Mesenchymal stem cell (in vitro differentiated cells and primary cell): Measurements from ENCODE around the gene LACRT.

Source experiments
- DNase-seq: peaks from one replicate; pipeline ENCODE4 v3.0.0-alpha.2; 2013
- H2AFZ ChIP-seq: one replicate; pipeline ENCODE4 v1.6.1; 2013; ENCODE audit warnings: low read depth, mild to moderate bottlenecking, control low read depth, inconsistent platforms, low read length, moderate library complexity
- H2AK5ac ChIP-seq: 2 replicates; pipeline ENCODE4 v1.6.1; 2013; ENCODE audit warnings: low read length, moderate library complexity, mild to moderate bottlenecking, inconsistent platforms; ENCODE audit not compliant: severe bottlenecking
- H2BK120ac ChIP-seq: one replicate; pipeline ENCODE4 v1.6.1; 2013; ENCODE audit warnings: low read depth, mild to moderate bottlenecking, inconsistent platforms, low read length, moderate library complexity
- H2BK12ac ChIP-seq, 2 experiments: one replicate each; pipeline ENCODE4 v1.6.1; 2013; ENCODE audit warnings: inconsistent platforms in 2 of 2, low read length in 2 of 2, mild to moderate bottlenecking in 2 of 2, moderate library complexity in 2 of 2, control low read depth in 1 of 2
- H2BK15ac ChIP-seq: one replicate; pipeline ENCODE4 v1.6.1; 2013; ENCODE audit warnings: mild to moderate bottlenecking, low read depth, inconsistent platforms; ENCODE audit not compliant: poor library complexity, severe bottlenecking
- H2BK5ac ChIP-seq: 2 replicates; pipeline ENCODE4 v1.6.1; 2013; ENCODE audit warnings: low read depth, mild to moderate bottlenecking, low read length, control low read depth, inconsistent platforms; ENCODE audit not compliant: poor library complexity, severe bottlenecking
- H3K14ac ChIP-seq, 2 experiments: one replicate each; pipeline ENCODE4 v1.6.1; 2013; ENCODE audit warnings: inconsistent platforms in 2 of 2, low read length in 2 of 2, control low read depth in 1 of 2, mild to moderate bottlenecking in 1 of 2, moderate library complexity in 1 of 2
- H3K18ac ChIP-seq, 2 experiments: one replicate each; pipeline ENCODE4 v1.6.1; 2013; ENCODE audit warnings: inconsistent platforms in 2 of 2, low read length in 2 of 2, control low read depth in 1 of 2, low read depth in 1 of 2, mild to moderate bottlenecking in 1 of 2
- H3K23ac ChIP-seq, 2 experiments: one replicate each; pipeline ENCODE4 v1.6.1; 2013; ENCODE audit warnings: inconsistent platforms in 2 of 2, low read length in 2 of 2, mild to moderate bottlenecking in 2 of 2, moderate library complexity in 2 of 2, control low read depth in 1 of 2
- H3K27ac ChIP-seq: 2 replicates; pipeline ENCODE4 v1.5.1; 2013; ENCODE audit warnings: mild to moderate bottlenecking, moderate library complexity, low read length, control low read depth, inconsistent platforms; ENCODE audit not compliant: poor library complexity, severe bottlenecking
- H3K27me3 ChIP-seq, 2 experiments: 2 replicates each; pipeline versions ENCODE4 v1.6.1 to v1.7.0; 2013; ENCODE audit warnings: low read length in 2 of 2, mild to moderate bottlenecking in 2 of 2, moderate library complexity in 2 of 2, control low read depth in 1 of 2, inconsistent platforms in 1 of 2; ENCODE audit not compliant: control insufficient read depth in 1 of 2, insufficient read depth in 1 of 2
- H3K36me3 ChIP-seq, 2 experiments: 2 replicates each; pipeline versions ENCODE4 v1.6.1 to v1.7.0; 2013; ENCODE audit warnings: low read length in 2 of 2, control low read depth in 1 of 2, inconsistent platforms in 1 of 2, low read depth in 1 of 2, mild to moderate bottlenecking in 1 of 2; ENCODE audit not compliant: insufficient read depth in 2 of 2, control insufficient read depth in 1 of 2
- H3K4ac ChIP-seq, 2 experiments: one replicate each; pipeline ENCODE4 v1.6.1; 2013; ENCODE audit warnings: inconsistent platforms in 2 of 2, low read length in 2 of 2, mild to moderate bottlenecking in 2 of 2, moderate library complexity in 2 of 2, control low read depth in 1 of 2, low read depth in 1 of 2
- H3K4me1 ChIP-seq: 2 replicates; pipeline ENCODE4 v1.6.1; 2013; ENCODE audit warnings: low read depth, low read length, control low read depth; ENCODE audit not compliant: control insufficient read depth, insufficient read depth
- H3K4me2 ChIP-seq: 2 replicates; pipeline ENCODE4 v1.6.1; 2013; ENCODE audit warnings: low read length, mild to moderate bottlenecking, inconsistent platforms; ENCODE audit not compliant: poor library complexity, severe bottlenecking
- H3K4me3 ChIP-seq, 2 experiments: 2 replicates each; pipeline versions ENCODE4 v1.5.1 to v1.7.0; 2013; ENCODE audit warnings: low read length in 2 of 2, mild to moderate bottlenecking in 2 of 2, control low read depth in 1 of 2, low read depth in 1 of 2; ENCODE audit not compliant: insufficient read depth in 1 of 2
- H3K79me1 ChIP-seq: replicated peaks from 2 replicates; pipeline ENCODE4 v1.6.1; 2013; ENCODE audit warnings: mild to moderate bottlenecking, control low read depth, low read length, inconsistent platforms; ENCODE audit not compliant: poor library complexity, severe bottlenecking
- H3K9ac ChIP-seq: 2 replicates; pipeline ENCODE4 v1.7.0; 2013; ENCODE audit warnings: mild to moderate bottlenecking, low read length, moderate library complexity
- H3K9me3 ChIP-seq: 2 replicates; pipeline ENCODE4 v1.7.0; 2013; ENCODE audit warnings: mild to moderate bottlenecking, low read length; ENCODE audit not compliant: control insufficient read depth
- H4K8ac ChIP-seq: one replicate; pipeline ENCODE4 v1.6.1; 2013; ENCODE audit warnings: inconsistent platforms, mild to moderate bottlenecking, low read length, moderate library complexity
- H4K91ac ChIP-seq: one replicate; pipeline ENCODE4 v1.6.1; 2013; ENCODE audit warnings: mild to moderate bottlenecking, low read length, inconsistent platforms
- WGBS: methylation state at CpG from one replicate; pipeline ENCODE4 v1.1.7; 2013; ENCODE audit warnings: mixed read lengths; 5-methylcytosine and 5-hydroxymethylcytosine counted together

LACRT gene

DNA sequence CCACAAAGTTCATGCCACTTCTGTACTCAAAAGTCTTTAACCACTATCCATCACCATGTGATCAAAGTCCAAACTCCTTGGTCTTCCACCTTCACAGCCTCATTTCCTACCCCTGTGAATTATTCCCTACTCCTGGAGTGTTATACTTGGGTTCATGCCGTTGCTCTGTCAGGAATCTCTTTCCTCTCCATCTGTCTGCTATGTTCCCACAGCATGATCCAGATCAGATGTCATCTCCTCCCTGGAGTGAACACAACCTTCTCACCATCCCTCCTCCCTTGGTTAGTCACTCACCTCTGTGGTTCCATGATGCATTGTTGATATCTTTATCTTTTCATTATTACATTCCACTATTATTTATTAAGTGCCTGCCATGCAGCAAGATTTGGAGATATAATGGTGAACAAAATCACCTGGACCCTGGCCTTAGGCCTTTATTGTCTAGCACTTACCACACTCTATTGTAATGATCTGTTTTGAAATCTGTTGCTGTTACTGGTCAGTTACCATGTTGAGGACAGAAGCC lies 22.4 kb downstream of the LACRT start:
- Histone ChIP-seq H2AK5ac (no peak overlapping the region), H2BK15ac (no peak overlapping the region), H2BK12ac (no peak overlapping the region), H3K4me3 (no peak overlapping the region), H4K8ac (no peak overlapping the region), H3K4me2 (no peak overlapping the region), H3K23ac (no peak overlapping the region), H3K79me1 (no peaks in the 10 kb centered on the region), H3K27me3 (peaks cover 57 to 95% of the 10 kb centered on the region in 2 experiments), H3K4ac (no peak overlapping the region), H3K27ac (no peak overlapping the region), H2BK120ac (no peak overlapping the region), H3K14ac (no peak overlapping the region), H2BK5ac (no peak overlapping the region), H3K36me3 (no peaks in the 10 kb centered on the region), H3K18ac (no peak overlapping the region), H3K9ac (no peak overlapping the region), H3K4me1 (no peaks in the 10 kb centered on the region), H3K9me3 (no peaks in the 10 kb centered on the region), H2AFZ (no peak overlapping the region), H4K91ac (no peak overlapping the region)
- WGBS, result 57% methylated on average over 1 of the region's 1 CpG
- DNase-seq, result no peak

DNA sequence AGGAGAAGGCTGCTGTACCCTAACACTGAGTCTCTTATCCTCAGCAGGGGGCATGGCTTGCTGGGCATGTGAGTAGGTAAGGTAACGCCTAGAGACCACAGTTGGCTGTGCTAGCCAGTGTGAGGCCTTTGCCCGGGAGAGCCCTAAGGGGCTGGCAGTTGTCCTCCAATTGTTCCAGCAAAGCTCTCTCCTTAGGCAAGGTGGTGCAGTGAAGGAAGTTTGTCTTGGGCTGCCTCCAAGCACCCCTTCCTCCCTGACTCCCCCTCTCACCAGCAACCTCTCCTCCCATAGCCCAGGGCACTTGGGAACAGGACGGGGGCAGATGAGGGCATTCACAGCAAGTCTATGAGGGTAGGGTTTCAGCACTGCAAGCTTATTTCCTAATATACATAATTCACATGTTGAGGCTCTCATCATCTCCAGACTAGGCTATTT lies 23.0 kb downstream of the LACRT start:
- Histone ChIP-seq H3K36me3 (no peaks in the 10 kb centered on the region), H4K91ac (no peak overlapping the region), H3K4me3 (no peak overlapping the region), H2AFZ (no peak overlapping the region), H2AK5ac (no peak overlapping the region), H2BK5ac (no peak overlapping the region), H3K27me3 (peaks cover 60 to 95% of the 10 kb centered on the region in 2 experiments), H4K8ac (no peak overlapping the region), H3K23ac (no peak overlapping the region), H3K79me1 (no peaks in the 10 kb centered on the region), H3K14ac (no peak overlapping the region), H3K9ac (no peak overlapping the region), H3K4me2 (no peak overlapping the region), H3K4ac (no peak overlapping the region), H2BK120ac (no peak overlapping the region), H2BK12ac (no peak overlapping the region), H2BK15ac (no peak overlapping the region), H3K9me3 (no peaks in the 10 kb centered on the region), H3K18ac (no peak overlapping the region), H3K27ac (no peak overlapping the region), H3K4me1 (no peaks in the 10 kb centered on the region)
- no peak for DNase-seq
- WGBS, result 51% methylated on average over 2 of the region's 3 CpGs

DNA sequence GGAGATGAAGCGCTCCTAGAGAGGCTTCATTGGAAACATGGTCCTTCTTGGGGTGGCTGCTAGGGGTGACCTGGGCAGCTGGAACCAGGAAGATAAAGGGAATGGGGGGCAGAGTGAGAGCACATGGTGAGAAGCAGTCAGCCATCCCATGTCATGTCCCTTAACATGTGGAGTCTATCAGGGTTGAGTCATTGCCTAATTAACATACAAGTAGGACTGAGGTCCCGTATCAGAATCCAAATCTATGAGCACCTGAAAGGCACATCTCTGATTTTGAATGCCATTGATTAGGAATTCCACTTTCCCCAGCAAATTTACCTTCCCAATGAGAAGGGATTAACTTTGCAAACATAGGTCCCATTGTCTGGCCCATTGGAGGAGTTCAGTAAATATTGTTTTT lies 25.9 kb downstream of the LACRT start:
- Histone ChIP-seq H3K9me3 (no peaks in the 10 kb centered on the region), H2AFZ (no peak overlapping the region), H3K14ac (no peak overlapping the region), H4K8ac (no peak overlapping the region), H3K27me3 (peaks cover 51 to 66% of the 10 kb centered on the region in 2 experiments), H3K27ac (no peak overlapping the region), H2BK15ac (no peak overlapping the region), H2AK5ac (no peak overlapping the region), H3K4ac (no peak overlapping the region), H2BK5ac (no peak overlapping the region), H3K4me3 (no peak overlapping the region), H3K9ac (no peak overlapping the region), H3K18ac (no peak overlapping the region), H4K91ac (no peak overlapping the region), H2BK12ac (no peak overlapping the region), H3K79me1 (no peaks in the 10 kb centered on the region), H3K36me3 (no peaks in the 10 kb centered on the region), H2BK120ac (no peak overlapping the region), H3K4me2 (no peak overlapping the region), H3K23ac (no peak overlapping the region), H3K4me1 (peaks cover 3% of the 10 kb centered on the region)
- no peak for DNase-seq
- 70% methylated on average over 2 of the region's 2 CpGs for WGBS

DNA sequence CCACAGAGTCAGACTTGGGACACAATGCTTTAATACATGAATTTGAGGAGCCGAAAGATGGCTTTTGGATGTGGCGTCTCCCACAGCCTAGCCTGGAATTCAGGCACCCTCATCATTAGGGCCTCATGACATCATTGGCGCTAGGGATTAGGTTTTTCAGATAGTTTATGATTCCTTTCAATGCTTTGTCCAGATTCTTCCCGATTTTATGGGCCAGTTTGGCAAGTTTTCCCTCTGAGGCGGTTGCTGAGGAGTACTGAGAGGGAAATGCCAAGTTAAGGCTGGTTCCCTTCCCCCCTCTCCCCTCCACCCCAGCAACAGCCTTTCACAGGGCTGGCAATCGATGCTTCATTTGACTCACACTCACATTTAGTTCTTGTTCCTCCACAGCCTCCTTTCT lies 26.5 kb downstream of the LACRT start:
- Histone ChIP-seq H3K27me3 (peaks cover 51 to 63% of the 10 kb centered on the region in 2 experiments), H3K4me2 (no peak overlapping the region), H2AK5ac (no peak overlapping the region), H4K91ac (no peak overlapping the region), H3K18ac (no peak overlapping the region), H3K4me1 (peaks cover 3% of the 10 kb centered on the region), H3K4me3 (no peak overlapping the region), H4K8ac (no peak overlapping the region), H2BK12ac (no peak overlapping the region), H3K4ac (no peak overlapping the region), H2BK5ac (no peak overlapping the region), H2BK15ac (no peak overlapping the region), H3K79me1 (no peaks in the 10 kb centered on the region), H3K9me3 (no peaks in the 10 kb centered on the region), H3K27ac (no peak overlapping the region), H3K23ac (no peak overlapping the region), H2AFZ (no peak overlapping the region), H3K14ac (no peak overlapping the region), H3K9ac (no peak overlapping the region), H2BK120ac (no peak overlapping the region), H3K36me3 (no peaks in the 10 kb centered on the region)
- WGBS, result 65% methylated on average over 6 of the region's 6 CpGs
- DNase-seq, result no peak
